GM12878 (cell line): ENCODE measurements around the gene CANT1. TPM values are rescaled to one million over a fixed set of nuclear protein-coding genes. Genes with fewer than 3 reads are reported as not detected.
A peak's percentile ranks its signal among the peaks of the same experiment; 100 is the strongest.

ENCODE experiments used
- ATAC-seq: fragments of 200-7000 bp; cut with Tn5 transposase; 3 replicates; pipeline ENCODE4 v1.9.1; 2020; ENCODE audit warnings: mild to moderate bottlenecking, moderate library complexity
- BruUV-seq: library from RNA; stranded (reverse); fragments of 400-500 nt; replicated peaks from 2 replicates; lab custom pipeline; 2021; lab: Mats Ljungman, UMichigan
- CTCF ChIA-PET: fragments of 300-600 bp; sonication (Branson Sonifier 250); formaldehyde crosslinking; extraction: SDS; loops from one replicate; lab custom pipeline; 2021; ENCODE audit warnings: inconsistent platforms; lab: Yijun Ruan, JAX
- POLR2A ChIA-PET: fragments of 350-600 bp; formaldehyde crosslinking; extraction: SDS; loops from one replicate; lab custom pipeline; 2021; ENCODE audit warnings: inconsistent platforms; lab: Charles Lee
- RAD21 ChIA-PET: fragments of 300-600 bp; sonication (Branson Sonifier 250); formaldehyde crosslinking; loops from one replicate; lab custom pipeline; 2023; ENCODE audit warnings: antibody characterized with exemption; ENCODE audit not compliant: unreplicated experiment; lab: Charles Lee
- SMC1A ChIA-PET: fragments of 300-600 bp; sonication (Branson Sonifier 250); formaldehyde crosslinking; loops from one replicate; lab custom pipeline; 2023; ENCODE audit not compliant: unreplicated experiment, uncharacterized antibody; lab: Charles Lee
- DNase-seq: peaks from one replicate; pipeline ENCODE4 v3.0.0-alpha.2; 2011; ENCODE audit warnings: low read depth, low spot score
- FAIRE-seq: peaks from 3 replicates; lab custom pipeline; 2011; peaks lifted over from hg19 to GRCh38; lab: Jason Lieb, UNC
- H2AFZ ChIP-seq: 2 replicates; pipeline ENCODE4 v1.6.0; 2011; ENCODE audit warnings: low read depth, low read length, control low read depth; ENCODE audit not compliant: control insufficient read depth
- H3K27ac ChIP-seq: 2 replicates; pipeline ENCODE4 v1.5.1; 2011; ENCODE audit warnings: control low read depth; ENCODE audit not compliant: control insufficient read depth, insufficient read depth
- H3K27me3 ChIP-seq, 2 experiments: replicated peaks in 1 of 2; 2 replicates each; pipeline versions ENCODE4 v1.6.0 to v1.6.1; 2011; ENCODE audit warnings: low read length in 1 of 2; ENCODE audit not compliant: control insufficient read depth in 2 of 2, insufficient read depth in 2 of 2
- H3K36me3 ChIP-seq, 2 experiments: 2 replicates each; pipeline ENCODE4 v1.5.1; 2011; ENCODE audit warnings: low read length in 1 of 2; ENCODE audit not compliant: control insufficient read depth in 2 of 2, insufficient read depth in 2 of 2
- H3K4me1 ChIP-seq: 2 replicates; pipeline ENCODE4 v1.6.1; 2011; ENCODE audit warnings: mild to moderate bottlenecking, low read length, moderate library complexity, mixed read lengths; ENCODE audit not compliant: control insufficient read depth, insufficient read depth
- H3K4me2 ChIP-seq: 2 replicates; pipeline ENCODE4 v1.6.0; 2011; ENCODE audit warnings: control low read depth; ENCODE audit not compliant: control insufficient read depth, insufficient read depth
- H3K4me3 ChIP-seq: fragments of 200-600 bp; sonication (generic); 2 replicates; pipeline ENCODE4 v1.5.1; 2016
- H3K79me2 ChIP-seq: 2 replicates; pipeline ENCODE4 v1.6.0; 2011; ENCODE audit warnings: low read length; ENCODE audit not compliant: control insufficient read depth, insufficient read depth
- H3K9ac ChIP-seq: 2 replicates; pipeline ENCODE4 v1.8.0; 2011; ENCODE audit warnings: low read length, control low read depth, mixed read lengths; ENCODE audit not compliant: control insufficient read depth, insufficient read depth
- H3K9me3 ChIP-seq: replicated peaks from 3 replicates; pipeline ENCODE4 v1.5.1; 2011; ENCODE audit warnings: mild to moderate bottlenecking, low read length; ENCODE audit not compliant: control insufficient read depth, insufficient read depth
- H4K20me1 ChIP-seq: 2 replicates; pipeline ENCODE4 v1.6.0; 2011; ENCODE audit not compliant: control insufficient read depth, insufficient read depth
- E2F8 ChIP-seq: fragments of 450-650 bp; IDR thresholded peaks from 2 replicates; pipeline ENCODE4 v1.6.1; 2018; ENCODE audit warnings: mild to moderate bottlenecking, low read depth, moderate library complexity; ENCODE audit not compliant: partially characterized antibody
- SPI1 ChIP-seq: IDR thresholded peaks from 2 replicates; pipeline ENCODE4 v1.6.1; 2011; ENCODE audit warnings: low read depth, mild to moderate bottlenecking, low read length, moderate library complexity, borderline replicate concordance; ENCODE audit not compliant: insufficient read depth
- ZNF592 ChIP-seq: fragments of 450-650 bp; IDR thresholded peaks from 2 replicates; pipeline ENCODE4 v1.6.1; 2017; ENCODE audit warnings: mild to moderate bottlenecking, moderate library complexity
- WGBS: methylation state at CpG from one replicate; pipeline ENCODE4 v1.1.6; 2016; ENCODE audit warnings: low lambda C conversion rate; ENCODE audit not compliant: insufficient replicate concordance, insufficient coverage; ENCODE audit errors: missing lambda C conversion rate; 5-methylcytosine and 5-hydroxymethylcytosine counted together
- in situ Hi-C: fragments of 300-500 bp; cut with MboI; formaldehyde crosslinking; loops from 9 replicates; pipeline ENCODE4 v1.14.3; 2018; ENCODE audit warnings: mixed read lengths
- intact Hi-C: fragments of 100-400 bp; cut with micrococcal nuclease; formaldehyde crosslinking; loops from one replicate; pipeline ENCODE4 v1.14.2; 2022; ENCODE audit not compliant: unreplicated experiment
- polyA plus RNA-seq, 11 experiments: library from polyadenylated mRNA; depleted of rRNA in 4 of 11; unstranded in 6 of 11; stranded (reverse) in 5 of 11; fragments of >200 nt; fragmentation: Nextera tagmentation in 4 of 11; fragmentation: Illumina TruSeq in 1 of 11; extraction: Ambion mirVana in 4 of 11; extraction: Trizol in 1 of 11; gene quantifications; 1 replicate in 1 of 11; 2 replicates in 10 of 11; pipeline versions ENCODE4 v1.2.1 to v1.2.3, GENCODE V29; 2011 to 2016; ENCODE audit warnings: inconsistent platforms in 2 of 11, missing spikeins in 2 of 11, low read depth in 1 of 11
- total RNA-seq, 4 experiments: library from RNA; depleted of rRNA in 3 of 4; stranded (reverse); fragments of >200 nt in 3 of 4; fragmentation: Illumina TruSeq in 1 of 4; extraction: Trizol in 1 of 4; gene quantifications; 2 replicates each; pipeline versions ENCODE4 v1.2.1 to v1.2.3, GENCODE V29; 2013 to 2021

CANT1 gene
- total and polyA plus RNA-seq, 10 of the 15 experiments (the other 5 are each of a cell fraction or from before 2014, with no cell fraction given): 2.2 to 59.2 (median 20.2) TPM

GRCh38 chr17:78988152-78988551 lies 21.4 kb downstream of the CANT1 start (continued):
- no peak for TF ChIP-seq ZNF592

- ChIA-PET POLR2A (no interaction called here), CTCF (interaction anchor here (1.7 to 2.1 kb wide), 3 partner anchors 10 to 54 kb away, joined by 3 to 9 read pairs (median 5); no protein-coding TSS in a partner anchor), SMC1A (no interaction called here), RAD21 (no interaction called here)
- FAIRE-seq (no peak), ATAC-seq (peak; percentile 41), DNase-seq (no peak)
- H3K4me3 ChIP-seq: no peak overlapping the region
- H3K27ac ChIP-seq: no peak overlapping the region
- no peaks in the 10 kb centered on the region for H3K27me3 ChIP-seq
- TF ChIP-seq E2F8 (no peak), SPI1 (0 out of 2 replicates have a peak, but pooled peaks have one; percentile 1)
- intact Hi-C loops (no loop called here), in situ Hi-C loops (no loop called here)
- H3K9me3 ChIP-seq: no peaks in the 10 kb centered on the region
- peaks cover 10% of the 10 kb centered on the region; the same call in 1 of the 2 replicates for H3K4me1 ChIP-seq
- H3K4me2 ChIP-seq: 0 out of 2 replicates have a peak overlapping the region, but pooled peaks have one; percentile 2
- H3K36me3 ChIP-seq: peaks cover 0 to 4% of the 10 kb centered on the region in 2 experiments; a peak in 2 of 4 replicates
- no peaks in the 10 kb centered on the region for H4K20me1 ChIP-seq
- TSS peak; percentile 54 for BruUV-seq
- no peaks in the 10 kb centered on the region for H3K79me2 ChIP-seq
- no peak overlapping the region; the same call in 1 of the 2 replicates for H2AFZ ChIP-seq
- 17% methylated on average over 15 of the region's 15 CpGs for WGBS
- H3K9ac ChIP-seq: no peak overlapping the region
These were observed 22.8 kb downstream of the CANT1 start for GRCh38 chr17:78986649-78987328.
